GM10266 (cell line): Measurements from ENCODE around the gene USP17L29.
"Not testable (repeated sequence)": the region's sequence is repeated elsewhere in the genome, so short reads cannot be mapped to it uniquely, and the experiment has no call there.

Experiments used
- DNase-seq: peaks from one replicate; pipeline ENCODE4 v3.0.0; 2012; ENCODE audit errors: extremely low spot score
- TF ChIP-seq, protein P1 (sequence below): IDR thresholded peaks from 2 replicates; pipeline ENCODE4 v1.5.1; 2012; ENCODE audit warnings: mild to moderate bottlenecking, low read depth; ENCODE audit not compliant: control insufficient read depth, insufficient read depth; ENCODE audit errors: missing control alignments

Gene USP17L29

GRCh38 chr4:9353338-9353737, at the start of gene USP17L29:
Gene USP17L29 (plus strand): TSS chr4:9353638. CDS start chr4:9353638, 0 bp downstream.
- not testable (repeated sequence) for DNase-seq

DNA sequence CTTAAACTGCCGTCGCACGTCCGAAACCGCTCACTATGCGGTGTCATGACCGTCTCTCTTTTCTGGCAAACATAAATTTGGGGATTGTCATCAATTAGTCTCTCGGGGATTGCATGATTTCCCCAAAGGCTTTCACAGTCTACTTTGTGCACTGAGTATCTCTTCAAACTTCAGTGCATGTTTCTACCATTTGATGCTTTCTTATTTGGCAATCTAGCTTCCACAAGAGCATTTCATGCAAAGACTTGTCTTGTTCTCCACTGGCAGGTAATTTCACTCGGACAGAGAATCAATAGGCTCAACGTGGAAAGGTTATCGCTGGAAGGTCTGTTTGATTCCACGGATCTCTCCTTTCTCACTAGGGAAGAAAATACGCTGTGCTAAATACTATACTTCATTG, 29.2 kb upstream of the USP17L29 start:
- DNase-seq: not testable (repeated sequence)

DNA sequence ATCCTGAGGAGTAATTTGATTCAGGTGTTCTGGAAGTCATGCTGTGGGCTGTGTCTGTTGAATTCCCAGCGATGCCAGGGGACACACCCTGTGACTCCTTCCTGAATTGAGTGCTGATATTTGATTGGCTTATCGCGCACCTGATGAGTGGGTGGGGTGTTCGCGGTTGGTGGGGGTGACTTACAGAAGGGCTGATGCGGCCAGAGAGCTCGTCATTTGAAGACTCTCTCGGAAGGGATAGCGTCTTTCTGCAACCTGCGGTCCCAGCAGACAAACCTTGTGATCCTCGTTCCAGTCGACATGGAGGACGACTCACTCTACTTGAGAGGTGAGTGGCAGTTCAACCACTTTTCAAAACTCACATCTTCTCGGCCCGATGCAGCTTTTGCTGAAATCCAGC, 28.6 kb upstream of the USP17L29 start, which contains the start of gene USP17L24:
TSS of gene USP17L24 (plus strand) at position 301 of the 400 bp plus-strand sequence. CDS start at position 301, 0 bp downstream.
- DNase-seq: not testable (repeated sequence)

- not testable (repeated sequence) for DNase-seq
These were observed 23.8 kb upstream of the USP17L29 start, which contains the start of gene USP17L25 for GRCh38 chr4:9329611-9330010. Gene USP17L25 (plus strand): TSS chr4:9329911. CDS start chr4:9329911, 0 bp downstream.

GRCh38 chr4:9334358-9334757, 19.1 kb upstream of the USP17L29 start, which contains the start of gene USP17L26:
Gene USP17L26 (plus strand): TSS chr4:9334658. CDS start chr4:9334658, 0 bp downstream.
- not testable (repeated sequence) for DNase-seq

- not testable (repeated sequence) for DNase-seq
These were observed 14.3 kb upstream of the USP17L29 start, which contains the start of gene USP17L5 for GRCh38 chr4:9339103-9339502. Gene USP17L5 (plus strand): TSS chr4:9339403. CDS start chr4:9339403, 0 bp downstream.

DNA sequence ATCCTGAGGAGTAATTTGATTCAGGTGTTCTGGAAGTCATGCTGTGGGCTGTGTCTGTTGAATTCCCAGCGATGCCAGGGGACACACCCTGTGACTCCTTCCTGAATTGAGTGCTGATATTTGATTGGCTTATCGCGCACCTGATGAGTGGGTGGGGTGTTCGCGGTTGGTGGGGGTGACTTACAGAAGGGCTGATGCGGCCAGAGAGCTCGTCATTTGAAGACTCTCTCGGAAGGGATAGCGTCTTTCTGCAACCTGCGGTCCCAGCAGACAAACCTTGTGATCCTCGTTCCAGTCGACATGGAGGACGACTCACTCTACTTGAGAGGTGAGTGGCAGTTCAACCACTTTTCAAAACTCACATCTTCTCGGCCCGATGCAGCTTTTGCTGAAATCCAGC, 9.6 kb upstream of the USP17L29 start, which contains the start of gene USP17L27:
TSS of gene USP17L27 (plus strand) at position 301 of the 400 bp plus-strand sequence. CDS start at position 301, 0 bp downstream.
- DNase-seq: not testable (repeated sequence)

DNA sequence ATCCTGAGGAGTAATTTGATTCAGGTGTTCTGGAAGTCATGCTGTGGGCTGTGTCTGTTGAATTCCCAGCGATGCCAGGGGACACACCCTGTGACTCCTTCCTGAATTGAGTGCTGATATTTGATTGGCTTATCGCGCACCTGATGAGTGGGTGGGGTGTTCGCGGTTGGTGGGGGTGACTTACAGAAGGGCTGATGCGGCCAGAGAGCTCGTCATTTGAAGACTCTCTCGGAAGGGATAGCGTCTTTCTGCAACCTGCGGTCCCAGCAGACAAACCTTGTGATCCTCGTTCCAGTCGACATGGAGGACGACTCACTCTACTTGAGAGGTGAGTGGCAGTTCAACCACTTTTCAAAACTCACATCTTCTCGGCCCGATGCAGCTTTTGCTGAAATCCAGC, 4.8 kb upstream of the USP17L29 start, which contains the start of gene USP17L28:
TSS of gene USP17L28 (plus strand) at position 301 of the 400 bp plus-strand sequence. CDS start at position 301, 0 bp downstream.
- not testable (repeated sequence) for DNase-seq

DNA sequence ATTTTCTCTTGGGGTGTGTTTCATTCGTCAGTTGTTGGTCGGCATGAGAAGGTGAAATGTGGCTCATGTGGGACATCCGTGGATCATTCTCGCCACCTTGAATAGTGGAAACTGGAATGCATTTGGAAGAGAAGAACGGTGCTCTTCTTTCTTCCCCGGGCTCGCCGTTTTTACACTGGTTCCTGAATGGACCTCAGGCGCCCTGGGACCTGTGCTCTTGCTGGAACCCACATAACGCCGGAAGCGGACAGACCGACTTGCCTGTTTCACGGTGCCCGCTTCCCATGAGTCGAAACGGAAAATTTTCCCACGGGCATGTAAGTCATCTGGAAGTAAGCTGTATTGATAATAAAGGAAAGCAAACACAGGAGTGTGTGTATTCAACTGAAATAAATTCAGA, 2.6 kb upstream of the USP17L29 start:
- not testable (repeated sequence) for DNase-seq

DNA sequence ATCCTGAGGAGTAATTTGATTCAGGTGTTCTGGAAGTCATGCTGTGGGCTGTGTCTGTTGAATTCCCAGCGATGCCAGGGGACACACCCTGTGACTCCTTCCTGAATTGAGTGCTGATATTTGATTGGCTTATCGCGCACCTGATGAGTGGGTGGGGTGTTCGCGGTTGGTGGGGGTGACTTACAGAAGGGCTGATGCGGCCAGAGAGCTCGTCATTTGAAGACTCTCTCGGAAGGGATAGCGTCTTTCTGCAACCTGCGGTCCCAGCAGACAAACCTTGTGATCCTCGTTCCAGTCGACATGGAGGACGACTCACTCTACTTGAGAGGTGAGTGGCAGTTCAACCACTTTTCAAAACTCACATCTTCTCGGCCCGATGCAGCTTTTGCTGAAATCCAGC, 9.4 kb downstream of the USP17L29 start, which contains the start of gene USP17L30:
TSS of gene USP17L30 (plus strand) at position 301 of the 400 bp plus-strand sequence. CDS start at position 301, 0 bp downstream.
- DNase-seq: not testable (repeated sequence)

GRCh38 chr4:9379881-9380280, 26.4 kb downstream of the USP17L29 start:
- DNase-seq: not testable (repeated sequence)

DNA sequence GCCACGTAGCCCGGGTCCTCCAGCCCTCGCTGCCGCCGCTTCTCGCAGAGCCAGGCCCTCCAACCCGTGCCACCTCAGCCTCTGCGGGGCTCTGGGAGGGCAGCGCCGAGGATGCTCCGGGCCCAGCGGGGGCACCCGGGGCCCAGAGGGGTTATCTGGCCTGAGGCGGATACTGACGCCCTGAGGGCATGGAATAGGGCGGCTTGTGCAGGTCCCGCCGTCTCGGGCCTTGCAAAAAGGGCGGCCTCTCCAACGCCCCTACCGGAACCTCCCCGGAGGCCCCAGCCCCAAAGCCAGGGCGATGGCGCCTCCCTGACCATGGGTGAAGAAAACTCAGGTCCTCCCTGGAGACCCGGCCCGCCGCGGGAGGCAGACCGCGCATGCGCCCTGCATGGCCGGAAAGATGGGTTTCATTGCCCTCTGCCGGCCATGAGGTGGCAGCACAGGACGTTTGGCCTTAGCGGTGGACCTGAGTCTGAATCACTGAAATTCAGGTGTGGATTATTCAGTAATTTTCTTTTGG, 27.6 kb downstream of the USP17L29 start:
- not testable (repeated sequence) for DNase-seq
- TF ChIP-seq, protein P1, sequence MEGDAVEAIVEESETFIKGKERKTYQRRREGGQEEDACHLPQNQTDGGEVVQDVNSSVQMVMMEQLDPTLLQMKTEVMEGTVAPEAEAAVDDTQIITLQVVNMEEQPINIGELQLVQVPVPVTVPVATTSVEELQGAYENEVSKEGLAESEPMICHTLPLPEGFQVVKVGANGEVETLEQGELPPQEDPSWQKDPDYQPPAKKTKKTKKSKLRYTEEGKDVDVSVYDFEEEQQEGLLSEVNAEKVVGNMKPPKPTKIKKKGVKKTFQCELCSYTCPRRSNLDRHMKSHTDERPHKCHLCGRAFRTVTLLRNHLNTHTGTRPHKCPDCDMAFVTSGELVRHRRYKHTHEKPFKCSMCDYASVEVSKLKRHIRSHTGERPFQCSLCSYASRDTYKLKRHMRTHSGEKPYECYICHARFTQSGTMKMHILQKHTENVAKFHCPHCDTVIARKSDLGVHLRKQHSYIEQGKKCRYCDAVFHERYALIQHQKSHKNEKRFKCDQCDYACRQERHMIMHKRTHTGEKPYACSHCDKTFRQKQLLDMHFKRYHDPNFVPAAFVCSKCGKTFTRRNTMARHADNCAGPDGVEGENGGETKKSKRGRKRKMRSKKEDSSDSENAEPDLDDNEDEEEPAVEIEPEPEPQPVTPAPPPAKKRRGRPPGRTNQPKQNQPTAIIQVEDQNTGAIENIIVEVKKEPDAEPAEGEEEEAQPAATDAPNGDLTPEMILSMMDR: peak; percentile 39

- TF ChIP-seq, protein P1: no peak
These were observed 30.7 kb downstream of the USP17L29 start for GRCh38 chr4:9384126-9384525.

DNA sequence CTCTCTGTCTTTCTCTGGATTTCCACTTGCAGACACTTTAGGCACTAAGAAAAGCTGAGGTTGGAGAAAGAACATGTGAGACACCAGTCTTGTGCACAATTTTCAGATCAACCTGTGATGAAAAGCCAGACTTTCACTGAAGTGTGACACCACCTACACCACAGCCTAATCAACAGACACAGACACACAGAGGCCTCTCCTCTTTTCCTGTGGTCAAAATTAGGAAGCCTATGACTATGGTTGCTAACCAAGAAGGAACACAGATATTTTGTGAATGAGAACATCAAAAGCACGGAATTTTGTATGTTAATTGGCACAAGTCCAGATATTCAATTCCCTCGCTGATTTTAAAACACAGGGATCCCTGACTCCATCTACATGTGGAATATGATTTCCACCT, 35.6 kb downstream of the USP17L29 start:
- not testable (repeated sequence) for DNase-seq

More at GRCh38 chr4:9384126-9384525, 30.7 kb downstream of the USP17L29 start:
- no peak for DNase-seq
